OCI-LY1 (cell line): ENCODE results near the gene TFEC.

ENCODE experiments used
- H2AFZ ChIP-seq: fragments of 200-600 bp; sonication (generic), shearing (Covaris generic); 2 replicates; pipeline ENCODE4 v1.6.0; 2014; ENCODE audit warnings: antibody characterized with exemption, mild to moderate bottlenecking, low read length
- H3F3A ChIP-seq: fragments of 200-600 bp; sonication (generic), shearing (Covaris generic); 2 replicates; pipeline ENCODE4 v1.6.0; 2014; ENCODE audit warnings: mild to moderate bottlenecking, antibody characterized with exemption, low read length, moderate library complexity; ENCODE audit not compliant: insufficient read depth
- H3K27ac ChIP-seq: fragments of 200-600 bp; sonication (generic); 2 replicates; pipeline ENCODE4 v1.5.1; 2014; ENCODE audit warnings: low read length, mixed run types, mild to moderate bottlenecking, low read depth; ENCODE audit not compliant: poor library complexity, severe bottlenecking
- H3K27me3 ChIP-seq: fragments of 200-600 bp; sonication (generic); 2 replicates; pipeline ENCODE4 v1.6.0; 2014; ENCODE audit warnings: antibody characterized with exemption, mild to moderate bottlenecking, low read length, moderate library complexity; ENCODE audit not compliant: insufficient read depth
- H3K36me3 ChIP-seq: fragments of 200-600 bp; sonication (generic); 2 replicates; pipeline ENCODE4 v1.6.1; 2014; ENCODE audit warnings: mild to moderate bottlenecking, antibody characterized with exemption, low read length, moderate library complexity, mixed read lengths; ENCODE audit not compliant: insufficient read depth
- H3K4me1 ChIP-seq: fragments of 200-600 bp; sonication (generic); 2 replicates; pipeline ENCODE4 v1.5.1; 2014; ENCODE audit warnings: mild to moderate bottlenecking, low read length, moderate library complexity; ENCODE audit not compliant: insufficient read depth, severe bottlenecking
- H3K4me2 ChIP-seq: fragments of 200-600 bp; sonication (generic), shearing (Covaris generic); 2 replicates; pipeline ENCODE4 v1.6.1; 2014; ENCODE audit warnings: low read length
- H3K4me3 ChIP-seq: fragments of 200-600 bp; sonication (generic); 2 replicates; pipeline ENCODE4 v1.5.1; 2014; ENCODE audit warnings: low read length, low read depth, mild to moderate bottlenecking, mixed read lengths; ENCODE audit not compliant: poor library complexity, severe bottlenecking
- H3K79me2 ChIP-seq: fragments of 200-600 bp; shearing (Covaris generic); 2 replicates; pipeline ENCODE4 v1.6.1; 2016; ENCODE audit warnings: mixed run types, low read length, mixed read lengths; ENCODE audit not compliant: insufficient read depth
- H3K9ac ChIP-seq: fragments of 200-600 bp; sonication (generic), shearing (Covaris generic); 2 replicates; pipeline ENCODE4 v1.6.1; 2014; ENCODE audit warnings: mild to moderate bottlenecking, low read length, mixed read lengths
- H3K9me2 ChIP-seq: fragments of 200-600 bp; sonication (generic), shearing (Covaris generic); 2 replicates; pipeline ENCODE4 v1.6.1; 2014; ENCODE audit warnings: low read depth, mild to moderate bottlenecking, low read length, mixed read lengths
- H3K9me3 ChIP-seq: fragments of 200-600 bp; shearing (Covaris generic); 2 replicates; pipeline ENCODE4 v1.6.1; 2014; ENCODE audit warnings: low read length, mixed read lengths
- H4K20me1 ChIP-seq: fragments of 200-600 bp; sonication (generic), shearing (Covaris generic); 2 replicates; pipeline ENCODE4 v1.6.0; 2016; ENCODE audit warnings: mild to moderate bottlenecking, low read length; ENCODE audit not compliant: insufficient read depth
- EZH2 ChIP-seq: fragments of 200-600 bp; sonication (generic), shearing (Covaris generic); IDR thresholded peaks from 2 replicates; pipeline ENCODE4 v1.8.0; 2017; ENCODE audit warnings: borderline replicate concordance, mixed run types, mild to moderate bottlenecking, antibody characterized with exemption, low read length, moderate library complexity, mixed read lengths
- TF ChIP-seq, protein P1 (sequence below): fragments of 200-600 bp; sonication (generic), shearing (Covaris generic); IDR thresholded peaks from 2 replicates; pipeline ENCODE4 v1.5.1; 2017; ENCODE audit warnings: mild to moderate bottlenecking, antibody characterized with exemption, low read length, moderate library complexity, mixed read lengths

Gene TFEC, protein sequence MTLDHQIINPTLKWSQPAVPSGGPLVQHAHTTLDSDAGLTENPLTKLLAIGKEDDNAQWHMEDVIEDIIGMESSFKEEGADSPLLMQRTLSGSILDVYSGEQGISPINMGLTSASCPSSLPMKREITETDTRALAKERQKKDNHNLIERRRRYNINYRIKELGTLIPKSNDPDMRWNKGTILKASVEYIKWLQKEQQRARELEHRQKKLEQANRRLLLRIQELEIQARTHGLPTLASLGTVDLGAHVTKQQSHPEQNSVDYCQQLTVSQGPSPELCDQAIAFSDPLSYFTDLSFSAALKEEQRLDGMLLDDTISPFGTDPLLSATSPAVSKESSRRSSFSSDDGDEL

DNA sequence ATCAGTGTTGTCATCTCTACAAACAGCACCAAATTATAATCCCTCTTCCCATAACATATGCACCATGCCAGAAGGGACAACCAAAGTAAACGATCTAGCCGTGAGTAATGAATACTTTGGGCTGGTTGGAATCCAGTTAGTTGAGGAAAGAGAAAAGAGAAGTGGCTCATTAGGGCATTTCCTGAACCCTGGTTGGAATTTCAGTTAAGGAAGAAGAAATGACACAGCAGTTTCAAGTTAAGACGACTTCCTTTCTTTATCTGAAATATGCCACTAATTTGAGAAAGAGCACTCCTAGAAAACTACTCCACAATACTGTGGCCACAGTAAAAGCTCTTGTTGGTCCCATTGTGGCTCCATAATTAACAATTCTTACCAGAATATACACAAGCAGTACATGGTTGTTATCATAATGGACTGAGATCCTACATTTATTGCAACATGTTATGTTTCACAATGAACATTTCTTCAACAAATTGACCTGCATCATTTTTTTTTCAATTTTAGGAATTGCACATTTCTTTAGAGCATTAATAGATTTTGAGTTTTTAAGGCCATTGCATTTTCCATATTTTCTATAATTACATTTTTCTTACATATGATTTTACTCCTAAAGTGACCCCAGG, at the start of gene TFEC:
TFEC (minus strand) TSS at position 113 of the 626 bp plus-strand sequence. CDS start 46,322 bp downstream, outside the sequence.
- Histone ChIP-seq H3K36me3 (no peaks in the 10 kb centered on the region), H3K4me1 (no peaks in the 10 kb centered on the region), H3F3A (no peaks in the 10 kb centered on the region), H3K9ac (no peak within 1 kb of the TSS), H3K4me3 (no peak within 1 kb of the TSS), H3K27me3 (no peaks in the 10 kb centered on the region), H4K20me1 (no peaks in the 10 kb centered on the region), H3K4me2 (no peak within 1 kb of the TSS), H3K79me2 (no peaks in the 10 kb centered on the region), H2AFZ (no peak within 1 kb of the TSS), H3K9me3 (no peaks in the 10 kb centered on the region), H3K9me2 (no peaks in the 10 kb centered on the region), H3K27ac (no peak within 1 kb of the TSS)
- TF ChIP-seq, protein P1, sequence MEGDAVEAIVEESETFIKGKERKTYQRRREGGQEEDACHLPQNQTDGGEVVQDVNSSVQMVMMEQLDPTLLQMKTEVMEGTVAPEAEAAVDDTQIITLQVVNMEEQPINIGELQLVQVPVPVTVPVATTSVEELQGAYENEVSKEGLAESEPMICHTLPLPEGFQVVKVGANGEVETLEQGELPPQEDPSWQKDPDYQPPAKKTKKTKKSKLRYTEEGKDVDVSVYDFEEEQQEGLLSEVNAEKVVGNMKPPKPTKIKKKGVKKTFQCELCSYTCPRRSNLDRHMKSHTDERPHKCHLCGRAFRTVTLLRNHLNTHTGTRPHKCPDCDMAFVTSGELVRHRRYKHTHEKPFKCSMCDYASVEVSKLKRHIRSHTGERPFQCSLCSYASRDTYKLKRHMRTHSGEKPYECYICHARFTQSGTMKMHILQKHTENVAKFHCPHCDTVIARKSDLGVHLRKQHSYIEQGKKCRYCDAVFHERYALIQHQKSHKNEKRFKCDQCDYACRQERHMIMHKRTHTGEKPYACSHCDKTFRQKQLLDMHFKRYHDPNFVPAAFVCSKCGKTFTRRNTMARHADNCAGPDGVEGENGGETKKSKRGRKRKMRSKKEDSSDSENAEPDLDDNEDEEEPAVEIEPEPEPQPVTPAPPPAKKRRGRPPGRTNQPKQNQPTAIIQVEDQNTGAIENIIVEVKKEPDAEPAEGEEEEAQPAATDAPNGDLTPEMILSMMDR, result no peak
- TF ChIP-seq EZH2, result no peak

DNA sequence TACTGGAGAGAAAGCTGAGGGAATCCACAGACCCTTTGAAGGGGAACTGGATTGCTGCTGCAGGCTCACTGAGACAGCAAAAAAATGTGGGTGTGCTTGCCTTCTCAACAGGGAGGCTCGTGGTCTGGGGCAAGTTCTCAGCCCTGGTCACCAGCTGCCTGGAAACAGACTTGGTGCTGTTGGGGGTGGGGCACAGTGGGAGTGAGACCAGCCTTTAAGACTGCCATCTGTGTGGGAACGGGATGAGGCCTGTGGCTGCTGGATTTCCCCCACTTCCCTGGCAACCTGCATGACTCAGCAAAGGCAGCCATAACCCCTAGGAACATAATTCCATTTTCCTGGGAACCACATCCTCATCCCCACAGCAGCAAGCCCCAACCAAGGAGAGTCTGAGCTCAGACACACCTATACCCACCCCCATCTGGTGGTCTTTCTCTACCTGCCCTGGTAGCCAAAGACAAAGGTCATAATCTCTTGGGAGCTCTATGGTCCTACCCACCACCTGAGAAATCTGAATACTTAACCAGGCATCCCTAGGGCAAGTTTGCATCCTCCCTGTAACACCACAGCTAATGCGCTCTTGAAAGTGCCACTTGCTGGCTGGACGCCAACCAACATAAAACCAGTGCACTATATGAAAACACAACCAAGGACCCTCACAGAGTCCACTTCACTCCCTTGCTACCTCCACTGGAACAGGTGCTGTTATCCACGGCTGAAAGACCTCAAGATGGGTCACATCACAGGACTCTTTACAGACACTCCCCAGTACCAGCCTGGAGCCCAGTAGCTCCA, 45.0 kb upstream of the TFEC start:
- Histone ChIP-seq H3K79me2 (no peaks in the 10 kb centered on the region), H3K9ac (no peak overlapping the region), H3K27ac (no peak overlapping the region), H3K4me2 (no peak overlapping the region), H3K9me3 (no peaks in the 10 kb centered on the region), H3K9me2 (no peaks in the 10 kb centered on the region), H3K4me1 (no peaks in the 10 kb centered on the region), H3K36me3 (no peaks in the 10 kb centered on the region), H2AFZ (no peak overlapping the region), H3F3A (no peaks in the 10 kb centered on the region), H3K4me3 (no peak overlapping the region), H3K27me3 (no peaks in the 10 kb centered on the region), H4K20me1 (no peaks in the 10 kb centered on the region; the same call in 1 of the 2 replicates)
- TF ChIP-seq, protein P1, result no peak
- no peak for TF ChIP-seq EZH2

GRCh38 chr7:116071629-116072028, 41.1 kb upstream of the TFEC start:
- no peak for TF ChIP-seq EZH2
- TF ChIP-seq, protein P1, result no peak
- Histone ChIP-seq H3K79me2 (no peaks in the 10 kb centered on the region), H3K9ac (no peak overlapping the region), H4K20me1 (no peaks in the 10 kb centered on the region; the same call in 1 of the 2 replicates), H3K27me3 (no peaks in the 10 kb centered on the region), H3K4me3 (no peak overlapping the region), H2AFZ (no peak overlapping the region), H3K9me2 (no peaks in the 10 kb centered on the region; the same call in 1 of the 2 replicates), H3K27ac (no peak overlapping the region), H3K9me3 (no peaks in the 10 kb centered on the region), H3K4me2 (no peak overlapping the region), H3K4me1 (no peaks in the 10 kb centered on the region), H3F3A (no peaks in the 10 kb centered on the region), H3K36me3 (no peaks in the 10 kb centered on the region)
